ENCODE data around the gene CHCHD4. TPM values are rescaled to one million over a fixed set of nuclear protein-coding genes. Genes with fewer than 3 reads are reported as not detected.

Gene CHCHD4
- total and polyA plus RNA-seq, 2 of the 8 experiments (the other 6 are each of a cell fraction or from before 2014, with no cell fraction given) = 15.0 to 22.3 TPM

DNA sequence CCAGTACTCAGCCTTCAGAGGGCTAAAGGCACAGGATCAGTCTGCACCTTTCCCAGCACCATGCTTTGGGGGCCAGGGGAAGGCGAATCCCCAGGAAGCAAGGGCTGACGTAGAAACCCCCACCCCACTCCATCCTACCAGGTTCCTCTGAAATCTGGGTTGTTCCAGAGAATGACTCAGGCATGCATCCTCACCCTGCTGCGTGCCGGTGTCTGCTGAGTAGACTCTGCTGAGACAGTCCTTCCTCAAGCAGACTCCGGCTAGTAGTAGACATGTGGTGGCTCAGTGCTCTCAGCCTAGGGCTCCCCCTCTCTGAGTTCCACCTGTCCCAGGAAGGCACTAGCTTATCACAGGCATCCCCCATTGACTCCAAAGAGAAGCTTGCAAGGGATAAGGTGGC, 9.2 kb upstream of the CHCHD4 start (continued):
- TF ChIP-seq EP300 (IDR thresholded peaks at IDR 0.05; ENCODE audit: borderline replicate concordance in 1 of 2, low read depth in 2 of 2, low read length in 2 of 2) (no peak), RBBP5 (IDR thresholded peaks at IDR 0.05; ENCODE audit: borderline replicate concordance, low read depth, low read length) (no peak), SRF (IDR thresholded peaks at IDR 0.05; ENCODE audit: low read depth, low read length) (no peak), JUN (IDR thresholded peaks at IDR 0.05; ENCODE audit: low read depth, low read length) (no peak)

Data from H1 (cell line).